ENCODE measurements around the gene OMA1.
"Not testable (repeated sequence)": the region's sequence is repeated elsewhere in the genome, so short reads cannot be mapped to it uniquely, and the experiment has no call there.

The OMA1 gene

DNA sequence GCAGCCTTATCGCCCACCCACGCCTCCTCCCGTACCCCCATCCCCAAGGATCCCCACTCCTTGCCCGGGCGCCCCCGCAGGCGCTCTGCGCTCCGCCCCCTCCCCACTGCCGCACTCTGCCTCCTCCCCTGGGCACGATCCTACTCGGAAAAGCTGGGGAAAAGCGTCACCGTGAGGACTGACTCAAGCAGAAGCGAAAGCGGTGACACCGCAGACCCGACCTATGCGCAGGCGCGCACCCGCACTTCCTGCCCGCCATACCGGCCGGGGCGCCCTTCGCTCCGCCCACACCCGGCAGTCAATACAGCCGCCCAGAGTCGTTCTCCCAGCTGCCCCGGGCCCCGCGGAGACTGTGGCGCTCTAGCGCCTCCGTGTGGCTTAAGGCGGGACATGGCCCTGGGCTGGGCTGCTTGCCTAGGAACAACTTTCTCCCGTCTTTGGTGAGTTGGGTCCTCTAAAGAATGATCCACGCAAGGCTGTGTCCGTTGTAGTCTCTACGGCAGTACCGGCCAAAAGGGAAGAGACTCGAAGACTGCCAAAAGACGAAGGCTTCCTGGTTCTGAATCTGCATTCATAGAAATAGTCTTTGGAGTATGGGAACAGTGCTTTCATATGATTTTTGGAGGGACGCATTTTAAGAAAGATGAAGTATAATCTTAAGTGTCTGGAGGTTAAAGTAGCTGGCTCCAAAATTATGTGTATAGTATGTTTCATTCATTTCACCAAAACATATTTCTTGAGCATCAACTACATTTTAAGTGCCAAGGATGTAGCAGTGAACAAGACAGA is at the start of gene OMA1:
OMA1 (minus strand) TSS at position 207 of the 789 bp plus-strand sequence. CDS start 7,432 bp downstream, outside the sequence.
- peak; percentile 96 for DNase-seq

DNA sequence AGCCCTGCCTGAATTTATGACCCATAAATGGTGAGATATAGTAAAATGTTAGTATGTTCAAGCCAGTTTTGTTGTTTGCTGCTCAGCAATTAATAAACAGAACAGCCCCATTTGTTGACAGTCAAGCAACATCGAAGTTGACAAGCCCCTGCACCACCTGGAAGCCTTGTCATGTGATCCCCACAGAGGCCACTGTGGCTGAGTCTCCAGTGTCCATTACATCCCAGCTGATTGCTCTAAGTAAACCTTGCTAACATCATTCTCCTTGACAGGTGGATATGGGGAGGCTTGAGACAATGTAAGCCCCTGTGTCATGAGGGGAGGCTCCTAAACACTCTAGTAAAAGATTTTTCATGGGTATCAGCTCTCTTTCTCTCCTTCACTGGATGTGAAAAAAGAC is 48.0 kb upstream of the OMA1 start:
- no peak for DNase-seq

DNA sequence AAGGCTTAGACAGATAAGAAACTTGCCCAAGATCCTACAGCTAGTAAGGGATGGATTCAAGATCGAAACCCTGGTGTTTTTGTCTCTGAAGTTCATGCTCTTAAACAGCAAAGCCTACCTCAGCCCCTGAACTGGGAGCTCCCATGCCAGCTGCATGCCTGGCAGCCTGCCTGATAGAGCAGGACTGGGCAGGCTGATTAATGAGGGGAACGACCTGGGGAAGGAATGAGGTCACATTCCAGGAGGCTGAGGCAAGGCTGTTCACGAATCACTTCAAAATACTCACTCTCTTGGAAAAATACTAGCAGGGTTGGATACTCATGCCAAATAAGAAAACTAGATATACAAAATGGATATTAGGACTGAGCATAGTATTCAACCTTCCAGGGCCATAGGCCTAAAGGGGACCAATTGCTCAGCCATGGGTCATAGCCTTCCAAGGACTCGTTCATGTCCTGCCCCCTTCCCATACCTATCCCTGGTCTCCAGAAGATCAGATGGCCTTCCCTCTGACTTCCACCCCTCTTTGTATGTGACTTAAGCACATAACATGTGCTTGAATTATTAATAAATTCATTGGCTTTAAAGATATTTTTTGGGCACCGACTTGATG is 46.1 kb upstream of the OMA1 start:
- no peak for DNase-seq

DNA sequence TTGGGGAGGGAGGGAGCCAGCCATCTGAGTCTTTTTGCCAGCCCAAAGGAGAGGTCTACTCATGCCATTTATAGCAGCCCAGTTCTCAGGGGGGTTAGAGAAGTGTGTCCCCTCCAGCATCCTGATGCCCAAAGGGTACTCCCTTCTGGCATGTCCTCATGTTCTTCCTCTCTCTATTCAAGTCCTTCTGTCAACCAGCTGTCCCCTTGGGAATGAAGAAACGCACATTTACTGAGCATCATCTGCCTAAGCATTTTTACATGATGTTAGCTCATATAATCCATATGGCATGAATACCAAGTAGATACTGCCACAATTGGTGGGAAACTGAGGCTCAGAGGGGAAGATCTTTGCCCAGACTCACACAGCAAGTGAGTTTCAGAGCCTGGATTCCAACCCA is 45.3 kb upstream of the OMA1 start:
- no peak for DNase-seq

DNA sequence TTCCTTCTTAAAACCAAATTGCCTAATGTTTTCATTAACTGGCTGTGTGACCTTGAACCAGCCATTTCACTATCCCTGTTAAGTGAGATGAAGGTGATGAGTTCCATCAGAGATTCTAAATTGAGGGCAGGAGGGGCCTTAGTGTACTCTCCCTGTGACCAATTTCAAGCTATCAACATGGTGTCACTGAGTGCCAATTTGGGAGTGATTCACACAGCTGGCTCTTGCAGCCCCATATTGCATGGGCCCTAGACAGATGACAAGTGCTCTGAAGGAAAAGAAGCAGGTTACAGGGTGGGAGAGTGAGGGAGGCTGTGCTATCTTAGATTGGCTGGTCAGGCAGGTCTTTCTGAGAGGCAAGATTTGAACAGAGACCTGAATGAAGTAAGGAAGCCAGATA is 43.5 kb upstream of the OMA1 start:
- DNase-seq = no peak

DNA sequence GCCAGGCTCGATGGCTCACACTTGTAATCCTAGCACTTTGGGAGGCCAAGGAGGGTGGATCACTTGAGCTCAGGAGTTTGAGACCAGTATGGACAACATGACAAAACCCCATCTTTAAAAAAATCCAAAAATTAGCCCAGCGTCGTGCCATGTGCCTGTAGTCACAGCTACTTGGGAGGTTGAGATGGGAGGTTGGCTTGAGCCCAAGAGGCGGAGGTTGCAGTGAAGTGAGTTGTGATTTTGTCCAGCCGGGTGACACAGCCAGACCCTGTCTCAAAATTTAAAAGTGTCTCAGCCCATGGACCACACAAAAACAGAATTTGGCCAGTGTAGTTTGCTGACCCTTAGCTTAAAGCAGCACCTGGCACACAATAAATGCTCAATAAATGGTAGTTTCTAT is 41.9 kb upstream of the OMA1 start:
- DNase-seq = no peak

DNA sequence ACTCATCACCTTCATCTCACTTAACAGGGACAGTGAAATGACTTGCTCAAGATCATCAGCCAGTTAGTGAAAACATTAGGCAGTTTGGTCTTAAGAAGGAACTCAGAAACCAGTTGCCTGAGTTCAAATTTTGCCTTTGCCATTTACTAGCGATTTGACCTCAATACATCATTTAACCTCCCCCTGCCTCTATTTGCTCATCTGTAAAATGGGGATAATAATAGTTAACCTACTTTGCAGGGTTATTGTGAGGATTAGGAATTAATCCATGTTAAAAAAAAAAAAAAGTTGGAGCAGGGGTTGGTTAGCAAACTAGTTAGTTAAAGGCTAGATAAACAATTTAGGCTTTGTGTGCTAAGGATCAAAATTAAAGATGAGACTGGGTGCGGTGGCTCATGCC is 41.1 kb upstream of the OMA1 start:
- no peak for DNase-seq

DNA sequence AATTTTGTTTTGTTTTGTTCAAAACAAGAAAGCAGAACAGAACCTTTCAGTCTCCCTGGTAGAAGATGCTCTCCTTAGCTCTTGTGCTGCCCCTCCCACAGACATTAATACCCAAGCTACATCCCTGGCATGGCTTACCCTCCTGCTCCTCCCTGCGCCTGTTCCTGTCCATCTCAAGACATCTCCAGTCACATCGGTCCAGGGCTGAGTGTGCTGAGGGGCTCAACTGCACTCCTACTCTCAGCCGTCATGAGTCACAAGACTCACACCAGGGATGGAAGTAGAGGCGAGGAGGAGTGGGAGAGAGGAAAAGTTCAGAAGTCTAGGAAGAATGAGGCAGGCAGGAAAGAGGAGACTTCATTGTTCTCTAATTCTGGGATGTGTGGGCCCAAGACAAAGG is 39.7 kb upstream of the OMA1 start:
- DNase-seq = no peak

DNA sequence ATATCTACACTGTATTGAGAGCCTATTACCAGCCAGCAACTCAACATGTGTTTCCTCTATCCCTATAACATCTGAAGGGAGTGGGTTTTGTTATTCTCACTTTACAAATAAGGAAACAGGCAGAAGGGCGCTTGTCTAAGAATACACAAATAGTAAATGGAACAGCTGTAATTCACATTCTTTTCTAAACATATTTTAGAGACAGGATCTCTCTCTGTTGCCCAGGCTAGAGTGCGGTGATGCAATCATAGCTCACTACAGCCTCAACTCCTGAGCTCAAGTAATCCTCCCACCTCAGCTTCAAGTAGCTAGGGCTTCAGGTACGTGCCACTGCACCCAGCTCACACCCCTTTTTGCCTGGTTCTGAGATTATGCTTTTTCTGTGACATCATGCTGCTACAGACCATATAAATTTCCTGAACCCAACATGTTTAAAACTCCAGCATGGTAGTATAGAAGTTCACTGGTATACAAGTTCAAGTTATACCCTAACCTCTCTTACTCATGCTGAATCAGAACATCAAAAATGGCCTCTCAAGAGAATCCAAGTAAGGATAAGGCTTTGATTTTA is 39.1 kb upstream of the OMA1 start:
- no peak for DNase-seq

DNA sequence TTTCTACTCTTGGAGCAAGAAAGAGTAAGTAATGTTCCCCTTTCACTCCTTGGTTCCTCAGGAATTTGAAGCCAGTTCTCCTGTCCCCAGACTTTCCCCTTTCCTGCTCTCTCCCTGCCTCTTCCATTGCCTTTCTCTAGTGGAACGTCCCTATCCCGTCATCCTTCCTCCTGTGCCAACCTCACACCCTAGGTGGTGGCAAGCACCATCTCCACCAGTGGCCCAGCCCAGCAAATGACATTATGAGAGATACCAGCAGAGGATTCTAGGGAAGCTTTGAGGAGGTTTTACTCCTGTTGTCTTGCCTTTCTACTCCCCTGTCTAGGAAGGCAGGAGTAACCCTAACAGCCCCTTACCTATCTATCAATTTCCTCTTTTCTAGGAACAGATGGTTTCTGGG is 38.6 kb upstream of the OMA1 start:
- DNase-seq = no peak

DNA sequence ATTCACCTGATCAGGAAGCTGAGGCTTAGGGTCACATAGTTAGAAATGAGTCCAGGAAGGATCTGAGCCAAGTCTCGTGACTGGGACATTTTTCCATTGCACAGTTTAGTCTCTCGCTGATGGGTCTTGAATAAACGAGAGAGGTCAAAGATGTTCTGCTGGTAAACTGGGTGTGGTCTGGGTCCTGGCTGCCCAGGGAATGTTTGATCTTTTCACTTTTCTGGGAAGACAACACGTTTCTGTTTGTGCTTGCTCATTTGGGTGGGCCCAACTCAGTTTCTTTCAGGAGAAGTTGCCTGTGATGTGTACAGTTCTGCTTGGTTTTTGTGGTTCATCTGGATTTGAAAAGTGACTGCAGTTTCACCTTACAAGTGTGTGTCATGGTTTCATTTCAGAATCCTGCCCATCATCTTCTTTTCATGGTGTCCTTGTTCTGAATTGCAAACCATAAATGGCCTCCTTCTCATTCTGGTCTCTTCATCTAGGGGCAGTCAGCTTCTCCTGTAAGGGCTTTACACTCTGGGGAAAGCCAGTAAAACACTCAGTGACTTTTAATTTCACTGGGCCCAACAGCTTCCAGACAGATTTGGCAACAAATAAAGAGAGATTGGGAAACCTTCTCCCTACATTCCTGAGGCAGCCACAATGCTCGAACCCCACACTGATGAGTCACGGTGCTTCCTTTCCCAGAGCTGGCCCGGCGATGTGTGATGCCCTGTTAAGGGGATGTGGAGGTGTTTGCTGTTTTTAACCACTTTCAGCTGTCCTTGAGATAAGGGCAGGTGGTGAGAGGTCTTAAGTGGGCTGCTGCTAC is 37.8 kb upstream of the OMA1 start:
- no peak for DNase-seq

DNA sequence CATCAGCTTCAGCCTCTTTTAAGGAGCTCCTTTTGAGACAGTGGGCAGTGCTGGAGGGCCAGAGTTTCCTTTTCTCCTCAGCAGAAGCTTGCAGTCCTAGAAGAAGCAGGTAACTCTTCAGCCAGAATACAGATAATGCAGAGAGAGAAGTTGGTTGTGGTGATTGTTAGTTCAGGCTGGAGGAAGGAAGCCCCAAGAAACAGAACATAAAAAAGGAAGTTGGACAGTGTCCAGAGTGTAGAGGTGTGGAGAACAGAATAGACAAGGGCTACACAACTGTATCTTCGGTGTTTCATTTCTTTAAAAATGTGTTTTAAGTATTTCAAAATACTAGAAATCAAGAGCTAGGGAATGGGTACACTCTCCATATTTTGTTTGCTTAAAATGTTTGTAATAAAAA is 37.0 kb upstream of the OMA1 start:
- DNase-seq = no peak

DNA sequence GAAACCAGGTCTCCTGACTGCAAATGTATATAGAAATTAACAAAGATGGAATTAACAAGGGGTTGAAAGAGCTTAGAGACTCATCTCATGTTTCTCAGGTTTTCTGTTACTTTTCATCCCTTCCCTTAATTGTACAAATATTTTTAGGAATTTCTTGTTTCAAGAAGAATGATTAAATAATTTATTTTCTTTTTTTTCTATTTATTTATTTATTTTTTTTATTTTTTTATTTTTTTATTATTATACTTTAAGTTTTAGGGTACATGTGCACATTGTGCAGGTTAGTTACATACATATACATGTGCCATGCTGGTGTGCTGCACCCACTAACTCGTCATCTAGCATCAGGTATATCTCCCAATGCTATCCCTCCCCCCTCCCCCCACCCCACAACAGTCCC is 35.6 kb upstream of the OMA1 start:
- not testable (repeated sequence) for DNase-seq

DNA sequence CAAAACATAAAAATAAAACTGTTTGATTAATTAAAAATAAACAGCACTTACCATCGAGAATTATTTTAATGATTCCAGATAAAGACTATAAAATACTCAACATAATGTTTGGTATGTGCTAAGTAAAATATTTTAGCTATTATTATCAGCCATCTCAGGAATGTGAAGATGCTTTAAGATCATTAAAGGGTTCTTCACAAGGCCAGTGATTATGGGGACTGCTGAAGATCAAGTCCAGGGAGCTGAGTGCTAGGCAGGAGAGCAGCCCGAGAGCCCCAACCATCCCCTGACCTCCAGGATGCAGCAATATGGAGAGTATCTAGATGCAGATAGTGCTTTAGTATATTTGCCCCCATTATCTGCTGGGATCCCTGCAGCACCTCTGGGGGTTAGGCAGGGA is 35.1 kb upstream of the OMA1 start:
- DNase-seq = no peak

DNA sequence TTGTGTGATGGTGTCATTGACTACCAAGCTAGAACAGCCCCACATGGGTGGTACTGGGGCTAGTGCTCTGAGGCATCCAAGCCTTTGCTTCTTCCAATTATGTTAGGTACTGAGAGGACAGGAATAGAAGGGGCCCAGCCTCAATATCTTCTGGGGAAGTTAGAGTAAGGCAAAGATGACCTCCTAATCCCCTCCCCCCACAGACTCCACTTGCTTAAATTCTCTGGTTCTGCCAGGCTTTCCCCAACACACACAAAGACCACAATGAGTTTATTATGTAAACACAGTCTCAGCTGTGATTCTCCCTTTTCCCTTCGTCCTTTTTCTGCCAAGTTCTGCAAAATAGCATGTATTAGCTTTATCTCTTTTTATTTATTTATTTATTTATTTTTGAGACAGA is 33.7 kb upstream of the OMA1 start:
- no peak for DNase-seq

DNA sequence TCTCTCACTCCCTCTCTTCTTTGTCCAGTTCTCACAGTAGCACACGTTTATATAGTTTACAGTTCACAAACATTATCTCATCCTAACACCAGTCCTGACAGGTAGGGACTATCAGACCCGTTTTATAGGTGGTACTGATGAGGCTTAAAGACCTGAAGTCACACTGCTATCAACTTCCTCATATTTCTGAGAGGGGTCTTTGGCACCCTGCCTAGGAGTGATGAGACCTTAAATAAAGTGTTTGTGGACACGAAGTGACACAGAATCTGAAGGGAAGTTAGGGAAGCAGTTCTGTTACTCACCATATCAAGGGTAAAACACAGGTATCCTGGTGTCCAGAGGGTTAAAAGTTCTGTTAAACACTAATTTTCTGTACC is 31.1 kb upstream of the OMA1 start:
- no peak for DNase-seq

DNA sequence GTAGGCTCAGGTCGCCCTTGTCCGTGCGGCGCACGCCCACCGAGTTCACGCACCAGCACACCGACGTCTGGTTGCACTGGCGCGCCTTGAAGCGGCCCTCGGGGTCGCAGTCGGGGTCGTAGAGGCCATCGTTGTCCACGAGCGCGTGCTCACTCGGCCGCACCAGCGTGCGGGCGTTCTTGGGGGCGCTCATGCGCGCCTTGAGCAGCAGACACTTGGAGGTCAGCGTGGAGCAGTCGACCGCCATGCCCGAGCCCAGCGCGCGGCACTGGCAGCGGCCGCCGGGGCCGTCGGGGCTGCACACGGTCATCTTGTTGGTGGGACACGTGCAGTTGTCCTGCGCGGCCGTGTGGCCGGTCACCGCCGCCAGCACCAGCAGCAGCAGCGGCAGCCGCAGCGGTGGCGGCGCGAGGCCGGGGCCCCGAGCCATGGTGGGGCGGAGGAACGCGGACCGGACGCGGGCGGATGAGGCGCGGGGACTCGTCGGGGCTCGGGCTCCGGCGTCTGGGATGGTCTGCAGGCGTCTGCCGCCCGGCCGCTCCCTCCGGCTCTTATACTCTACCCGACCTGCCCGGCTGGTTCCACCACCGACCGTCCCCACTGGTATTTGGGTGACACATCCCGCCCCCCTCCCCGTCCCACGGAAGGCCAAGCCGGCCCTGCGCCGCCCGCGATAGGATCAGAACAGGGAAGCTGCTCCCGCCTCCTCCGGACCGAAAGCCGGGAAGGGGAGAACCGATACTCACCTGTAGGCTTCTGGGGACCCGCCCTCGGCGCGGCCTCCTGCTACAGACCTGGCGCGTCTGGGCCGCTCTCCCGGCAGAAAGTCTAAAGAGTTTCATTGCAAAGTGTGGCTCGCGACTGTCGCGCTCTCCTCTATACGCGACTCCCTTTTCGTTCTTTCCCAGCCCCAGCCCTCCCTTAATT is 30.5 kb upstream of the OMA1 start, which contains the start of gene TACSTD2:
TACSTD2 (minus strand) TSS at position 526 of the 927 bp plus-strand sequence; CDS start at position 430, 96 bp downstream.
- DNase-seq = no peak

DNA sequence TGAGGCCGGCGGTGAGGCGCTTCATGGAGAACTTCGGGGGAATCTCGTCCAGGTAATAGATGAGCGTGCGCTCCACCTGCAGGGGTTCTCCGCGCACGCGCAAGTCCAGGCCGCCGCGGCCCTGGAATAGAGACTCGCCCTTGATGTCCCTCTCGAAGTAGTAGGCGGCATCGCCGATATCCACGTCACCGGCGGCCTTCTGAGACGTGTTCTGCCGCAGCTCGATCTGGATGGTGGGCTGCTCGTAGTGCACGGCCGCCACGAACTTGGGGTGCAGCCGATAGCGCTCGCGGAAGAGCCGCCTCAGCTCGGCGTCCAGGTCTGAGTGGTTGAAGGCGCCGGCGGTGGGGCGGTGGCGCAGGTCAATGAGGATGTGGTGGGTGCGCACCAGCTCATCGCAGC is 29.8 kb upstream of the OMA1 start:
- DNase-seq = no peak

DNA sequence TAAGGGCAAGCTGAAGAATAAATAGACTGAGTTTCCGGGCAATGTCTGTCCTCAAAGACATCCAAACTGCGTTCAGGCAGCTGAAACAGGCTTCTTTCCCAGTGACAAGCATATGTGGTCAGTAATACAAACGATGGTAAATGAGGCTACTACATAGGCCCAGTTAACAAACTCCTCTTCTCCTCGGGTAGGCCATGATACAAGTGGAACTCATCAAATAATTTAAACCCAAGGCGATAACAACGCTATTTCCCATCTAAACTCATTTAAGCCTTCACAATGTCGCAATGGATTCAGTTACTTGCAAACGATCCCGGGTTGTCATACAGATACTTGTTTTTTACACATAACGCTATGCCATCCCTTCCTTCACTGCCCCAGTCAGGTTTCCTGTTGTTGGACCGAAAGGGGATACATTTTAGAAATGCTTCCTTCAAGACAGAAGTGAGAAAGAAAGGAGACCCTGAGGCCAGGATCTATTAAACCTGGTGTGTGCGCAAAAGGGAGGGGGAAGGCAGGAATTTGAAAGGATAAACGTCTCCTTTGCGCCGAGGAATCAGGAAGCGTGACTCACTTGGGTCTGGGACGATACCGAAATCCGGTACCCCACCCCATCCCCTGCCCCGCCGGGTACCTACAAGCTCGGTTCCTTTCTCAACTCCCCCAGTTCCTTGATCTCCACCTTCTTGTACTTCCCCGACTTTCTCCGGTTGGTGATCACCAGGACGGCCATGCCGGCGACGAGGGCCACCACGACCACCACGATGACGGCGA is 29.2 kb upstream of the OMA1 start:
- DNase-seq = no peak

DNA sequence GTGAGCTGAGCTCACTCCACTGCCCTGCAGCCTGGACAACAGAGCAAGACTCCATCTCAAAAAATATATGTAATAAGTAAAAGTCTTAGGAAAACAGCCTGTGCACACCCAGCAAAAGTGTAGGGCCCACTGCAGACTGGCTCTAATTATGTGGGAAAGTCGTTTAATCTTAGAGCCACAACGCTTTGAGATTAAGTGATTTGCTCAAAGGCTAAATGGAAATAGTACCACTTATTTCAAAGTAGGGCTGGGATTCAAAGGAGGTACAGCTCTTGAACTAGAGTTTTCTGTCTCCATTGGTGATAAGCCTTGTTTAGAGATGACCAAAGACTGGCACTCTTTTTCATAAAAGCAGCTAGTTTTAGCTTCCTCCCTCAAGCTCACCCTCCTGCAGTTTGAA is 28.3 kb upstream of the OMA1 start:
- no peak for DNase-seq

Data from activated CD4-positive, alpha-beta T cell treated with anti-CD3 and anti-CD28 coated beads, Interleukin-2, amount 50 U/mL, for 1 hour (primary cell).